Activated B cell treated with CpG ODN at 0.5 μM for 24 hours (primary cell): ENCODE data around the gene RPS6KA5. TPM values are rescaled to one million over a fixed set of nuclear protein-coding genes. Genes with fewer than 3 reads are reported as not detected.

ENCODE experiments used
- ATAC-seq: fragments of 200-7000 bp; cut with Tn5 transposase; one replicate; pipeline ENCODE4 v1.10.0; 2021; ENCODE audit warnings: low read depth, mild to moderate bottlenecking, moderate library complexity
- CTCF ChIA-PET: fragments of 350-600 bp; sonication (Branson Sonifier 250); formaldehyde crosslinking; loops from one replicate; lab custom pipeline; 2021; ENCODE audit warnings: antibody characterized with exemption; lab: Charles Lee
- POLR2A ChIA-PET: fragments of 350-600 bp; sonication (Branson Sonifier 250); formaldehyde crosslinking; loops from one replicate; lab custom pipeline; 2021; ENCODE audit warnings: antibody characterized with exemption; lab: Charles Lee
- DNase-seq: peaks from one replicate; pipeline ENCODE4 v3.0.0; 2022
- H3K27ac Mint-ChIP-seq: one replicate; pipeline ENCODE4 v1.8.0; 2020; ENCODE audit warnings: mixed read lengths
- H3K27me3 Mint-ChIP-seq: one replicate; pipeline ENCODE4 v1.8.0; 2021; ENCODE audit warnings: mixed read lengths
- H3K36me3 Mint-ChIP-seq: one replicate; pipeline ENCODE4 v1.8.0; 2021; ENCODE audit warnings: low read depth, mixed read lengths
- H3K4me1 Mint-ChIP-seq: one replicate; pipeline ENCODE4 v1.8.0; 2021; ENCODE audit warnings: mixed read lengths
- H3K4me3 Mint-ChIP-seq: one replicate; pipeline ENCODE4 v1.8.0; 2020; ENCODE audit warnings: mild to moderate bottlenecking, mixed read lengths
- H3K9me3 Mint-ChIP-seq: one replicate; pipeline ENCODE4 v1.8.0; 2020; ENCODE audit warnings: mixed read lengths
- intact Hi-C: fragments of 100-400 bp; cut with micrococcal nuclease; formaldehyde crosslinking; loops from one replicate; pipeline ENCODE4 v1.15.1; 2024
- total RNA-seq: library from RNA; stranded (reverse); gene quantifications from 2 replicates; pipeline ENCODE4 v1.2.3, GENCODE V29; 2022
- TF ChIP-seq, protein P1 (sequence below): fragments of 200-600 bp; IDR thresholded peaks from one replicate; pipeline ENCODE4 v1.8.0; 2022; ENCODE audit warnings: antibody characterized with exemption, mild to moderate bottlenecking

RPS6KA5 gene
- total RNA-seq, 1 donor from 2014 or later: 16.3 TPM

DNA sequence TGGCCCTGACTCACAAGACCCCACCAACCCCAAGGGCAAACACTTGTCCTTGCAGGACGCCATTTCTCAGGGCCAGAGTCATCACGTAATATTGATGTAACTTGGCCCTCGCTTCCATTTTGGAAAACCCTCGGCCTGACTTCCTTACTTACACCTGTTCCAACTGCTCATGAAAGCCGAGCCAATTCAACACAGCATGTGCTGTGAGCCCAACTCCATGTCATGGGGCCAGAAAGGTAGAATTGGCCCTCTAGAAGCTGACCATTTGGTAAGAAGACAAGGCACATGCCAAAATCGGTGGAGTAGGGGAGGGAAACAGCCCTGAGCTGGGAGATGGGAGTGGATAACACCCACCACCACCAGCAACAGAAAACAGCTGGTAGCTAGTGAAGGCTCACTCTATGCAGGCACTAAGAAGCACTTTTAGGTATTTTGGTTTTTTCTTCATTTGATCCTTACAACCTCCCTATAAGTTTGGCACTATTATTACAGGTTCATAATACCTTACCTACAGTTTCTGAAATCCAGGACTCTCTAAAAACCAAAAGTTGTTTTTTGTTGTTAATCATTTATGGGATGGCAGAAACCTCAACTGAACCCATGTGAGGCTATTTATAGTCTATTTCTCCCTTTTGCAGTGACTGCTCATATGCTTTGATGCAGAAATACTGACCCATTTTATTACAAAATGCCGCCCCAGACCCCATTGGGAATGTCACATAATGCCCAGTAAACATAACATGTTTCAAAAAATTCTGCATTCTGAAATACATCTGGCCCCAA, 250.7 kb downstream of the RPS6KA5 start:
- H3K27me3 Mint-ChIP-seq: no peaks in the 10 kb centered on the region
- H3K4me3 Mint-ChIP-seq: no peak overlapping the region
- no peak for DNase-seq
- intact Hi-C loops: no loop called here
- no peaks in the 10 kb centered on the region for H3K9me3 Mint-ChIP-seq
- TF ChIP-seq, protein P1, sequence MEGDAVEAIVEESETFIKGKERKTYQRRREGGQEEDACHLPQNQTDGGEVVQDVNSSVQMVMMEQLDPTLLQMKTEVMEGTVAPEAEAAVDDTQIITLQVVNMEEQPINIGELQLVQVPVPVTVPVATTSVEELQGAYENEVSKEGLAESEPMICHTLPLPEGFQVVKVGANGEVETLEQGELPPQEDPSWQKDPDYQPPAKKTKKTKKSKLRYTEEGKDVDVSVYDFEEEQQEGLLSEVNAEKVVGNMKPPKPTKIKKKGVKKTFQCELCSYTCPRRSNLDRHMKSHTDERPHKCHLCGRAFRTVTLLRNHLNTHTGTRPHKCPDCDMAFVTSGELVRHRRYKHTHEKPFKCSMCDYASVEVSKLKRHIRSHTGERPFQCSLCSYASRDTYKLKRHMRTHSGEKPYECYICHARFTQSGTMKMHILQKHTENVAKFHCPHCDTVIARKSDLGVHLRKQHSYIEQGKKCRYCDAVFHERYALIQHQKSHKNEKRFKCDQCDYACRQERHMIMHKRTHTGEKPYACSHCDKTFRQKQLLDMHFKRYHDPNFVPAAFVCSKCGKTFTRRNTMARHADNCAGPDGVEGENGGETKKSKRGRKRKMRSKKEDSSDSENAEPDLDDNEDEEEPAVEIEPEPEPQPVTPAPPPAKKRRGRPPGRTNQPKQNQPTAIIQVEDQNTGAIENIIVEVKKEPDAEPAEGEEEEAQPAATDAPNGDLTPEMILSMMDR: no peak
- no peak for ATAC-seq
- no peaks in the 10 kb centered on the region for H3K36me3 Mint-ChIP-seq
- no peaks in the 10 kb centered on the region for H3K4me1 Mint-ChIP-seq
- no peak overlapping the region for H3K27ac Mint-ChIP-seq
- POLR2A ChIA-PET: no interaction called here
- CTCF ChIA-PET: no interaction called here

DNA sequence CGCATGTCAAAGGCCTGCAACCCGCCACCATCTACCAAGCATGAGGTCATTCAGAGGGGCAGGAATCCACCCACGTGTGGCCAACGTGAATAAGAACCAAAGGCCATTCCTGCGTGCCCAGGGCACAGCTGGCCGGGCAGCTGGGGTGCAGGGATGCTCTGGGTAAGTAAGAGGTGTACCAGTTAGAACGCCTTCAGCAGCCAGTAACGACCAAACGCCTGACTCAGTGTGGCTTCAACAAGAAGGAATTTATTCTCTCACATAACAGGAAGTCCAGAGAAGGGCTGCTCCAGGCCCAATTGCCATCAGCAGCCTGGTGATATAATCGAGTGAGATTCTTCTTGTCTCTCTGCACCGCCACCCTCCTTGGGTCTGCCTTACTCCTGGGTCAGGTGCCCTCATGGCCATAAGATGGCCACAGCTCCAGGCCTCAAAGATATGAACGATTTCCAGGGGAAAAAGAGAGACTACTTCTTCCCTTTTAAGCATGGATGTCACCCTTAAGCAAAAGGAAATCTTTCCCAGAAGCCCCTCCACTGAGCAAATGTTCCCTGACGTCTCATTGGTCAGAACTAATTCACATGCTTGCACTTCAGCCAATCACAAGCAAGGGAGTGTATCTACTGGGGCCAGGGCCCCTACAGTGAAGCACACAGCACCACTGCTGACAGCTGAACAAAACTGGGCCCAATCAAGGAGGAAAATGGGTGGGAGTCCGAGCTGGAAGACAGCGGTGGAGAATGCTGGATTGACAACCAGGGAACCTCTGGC, 251.5 kb downstream of the RPS6KA5 start:
- ATAC-seq (no peak), DNase-seq (no peak)
- TF ChIP-seq, protein P1: no peak
- ChIA-PET CTCF (no interaction called here), POLR2A (no interaction called here)
- Mint-ChIP-seq H3K4me3 (no peak overlapping the region), H3K9me3 (no peaks in the 10 kb centered on the region), H3K27me3 (no peaks in the 10 kb centered on the region), H3K36me3 (no peaks in the 10 kb centered on the region), H3K27ac (no peak overlapping the region), H3K4me1 (no peaks in the 10 kb centered on the region)
- intact Hi-C loops: no loop called here

DNA sequence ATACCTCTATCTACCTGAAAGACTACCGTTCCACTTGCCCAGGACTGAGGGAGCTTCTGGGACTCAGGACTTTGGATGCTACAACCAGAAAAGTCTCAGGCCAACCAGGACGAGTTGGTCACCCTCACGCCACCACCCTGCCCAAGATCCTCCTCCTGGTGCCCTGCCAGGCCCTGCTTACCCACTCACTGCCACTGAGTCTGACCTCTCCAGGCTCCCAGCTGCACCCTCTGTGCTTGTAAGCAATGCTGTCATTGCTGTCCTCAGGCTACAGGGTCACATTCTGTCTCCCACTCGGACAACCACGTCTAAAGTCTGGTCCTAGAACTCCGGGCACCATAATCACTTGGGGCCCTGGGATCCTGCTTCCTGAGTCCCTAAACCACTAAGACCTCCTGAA, 253.4 kb downstream of the RPS6KA5 start:
- ATAC-seq: no peak
- H3K4me3 Mint-ChIP-seq: no peak overlapping the region
- no peaks in the 10 kb centered on the region for H3K4me1 Mint-ChIP-seq
- no peaks in the 10 kb centered on the region for H3K36me3 Mint-ChIP-seq
- H3K9me3 Mint-ChIP-seq: no peaks in the 10 kb centered on the region
- ChIA-PET CTCF (no interaction called here), POLR2A (no interaction called here)
- no peak overlapping the region for H3K27ac Mint-ChIP-seq
- DNase-seq: no peak
- H3K27me3 Mint-ChIP-seq: no peaks in the 10 kb centered on the region
- TF ChIP-seq, protein P1: no peak
- intact Hi-C loops: no loop called here

DNA sequence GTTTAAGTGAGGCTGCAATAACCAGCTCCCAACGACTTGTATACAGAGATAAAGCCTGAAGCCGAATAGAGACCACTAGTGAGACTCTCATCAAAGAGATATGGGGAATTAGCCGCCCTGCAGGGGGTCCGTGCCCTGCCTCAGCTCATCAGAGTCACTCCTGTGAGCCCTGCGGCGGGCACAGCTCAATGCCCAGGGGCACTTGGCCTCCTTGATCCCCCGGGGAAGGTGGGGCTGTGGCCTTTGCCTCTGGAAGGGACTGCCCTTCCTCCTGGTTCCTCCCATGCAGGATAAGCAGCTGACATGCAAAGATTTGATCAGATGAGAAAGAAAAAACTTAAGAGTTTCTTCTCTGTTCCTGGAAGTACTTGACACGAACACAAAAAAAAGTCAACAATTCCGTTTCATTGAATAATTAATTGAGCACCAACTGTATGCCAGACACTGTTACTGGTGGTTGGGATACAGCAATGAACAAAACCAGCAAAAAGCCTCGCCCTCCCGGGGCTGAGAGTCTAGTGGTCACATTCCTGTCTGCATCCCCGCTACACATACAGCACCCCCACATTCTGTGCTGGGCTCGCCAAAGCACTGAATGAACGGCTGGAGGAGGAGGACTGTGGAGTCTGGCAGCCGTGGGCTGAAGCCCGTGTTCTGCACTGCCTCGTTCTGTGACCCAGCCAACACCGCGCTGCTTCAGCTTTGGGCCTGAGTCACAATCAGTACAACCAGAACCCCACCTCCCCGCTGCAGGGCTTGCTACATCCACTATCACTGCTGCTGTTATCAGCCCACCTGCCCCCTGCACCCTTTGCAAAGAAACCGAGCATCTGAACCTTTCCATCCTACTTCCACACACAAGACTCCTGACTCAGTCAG, 254.5 kb downstream of the RPS6KA5 start:
- H3K4me1 Mint-ChIP-seq: no peaks in the 10 kb centered on the region
- no peak for DNase-seq
- no peak overlapping the region for H3K4me3 Mint-ChIP-seq
- TF ChIP-seq, protein P1: no peak
- POLR2A ChIA-PET: no interaction called here
- H3K9me3 Mint-ChIP-seq: no peaks in the 10 kb centered on the region
- intact Hi-C loops: no loop called here
- H3K27ac Mint-ChIP-seq: no peak overlapping the region
- no peak for ATAC-seq
- H3K27me3 Mint-ChIP-seq: no peaks in the 10 kb centered on the region
- CTCF ChIA-PET: no interaction called here
- no peaks in the 10 kb centered on the region for H3K36me3 Mint-ChIP-seq

DNA sequence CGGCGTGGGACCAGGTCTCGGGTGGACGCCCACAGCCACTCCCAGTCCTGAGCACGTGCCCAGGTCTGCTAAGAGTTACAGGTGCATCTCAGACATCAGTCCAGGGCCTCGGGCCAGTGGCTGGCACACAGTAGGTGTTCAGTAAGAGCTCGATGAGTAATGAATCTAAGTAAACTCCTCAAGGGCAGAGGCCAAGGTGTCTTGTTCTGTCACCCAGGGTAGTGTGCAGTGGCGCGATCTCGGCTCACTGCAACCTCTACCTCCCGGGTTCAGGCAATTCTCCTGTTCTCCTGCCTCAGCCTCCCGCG, 255.4 kb downstream of the RPS6KA5 start:
- DNase-seq (no peak), ATAC-seq (no peak)
- Mint-ChIP-seq H3K4me1 (no peaks in the 10 kb centered on the region), H3K4me3 (no peak overlapping the region), H3K27ac (no peak overlapping the region), H3K9me3 (no peaks in the 10 kb centered on the region), H3K36me3 (no peaks in the 10 kb centered on the region), H3K27me3 (no peaks in the 10 kb centered on the region)
- intact Hi-C loops: no loop called here
- ChIA-PET POLR2A (no interaction called here), CTCF (no interaction called here)
- TF ChIP-seq, protein P1: no peak
